B cell (primary cell): Measurements from ENCODE around the gene FMNL3. TPM values are rescaled to one million over a fixed set of nuclear protein-coding genes. Genes with fewer than 3 reads are reported as not detected.

Experiments
- ATAC-seq: fragments of 200-7000 bp; cut with Tn5 transposase; one replicate; pipeline ENCODE4 v1.10.0; 2021; ENCODE audit warnings: low read depth, mild to moderate bottlenecking, moderate number of reproducible peaks, moderate library complexity
- CTCF ChIA-PET: fragments of 350-600 bp; sonication (Branson Sonifier 250); formaldehyde crosslinking; loops from one replicate; lab custom pipeline; 2021; ENCODE audit warnings: antibody characterized with exemption, inconsistent platforms; lab: Charles Lee
- POLR2A ChIA-PET: fragments of 350-600 bp; sonication (Branson Sonifier 250); formaldehyde crosslinking; loops from one replicate; lab custom pipeline; 2021; ENCODE audit warnings: antibody characterized with exemption; lab: Charles Lee
- DNase-seq: peaks from one replicate; pipeline ENCODE4 v3.0.0; 2013
- H2AFZ ChIP-seq: 2 replicates; pipeline ENCODE4 v1.6.1; 2012; ENCODE audit warnings: mild to moderate bottlenecking, low read depth, low read length; ENCODE audit not compliant: insufficient read depth, poor library complexity, severe bottlenecking
- H3K27ac ChIP-seq, 2 donors: 1 replicate in 1 of 2; 2 replicates in 1 of 2; pipeline ENCODE4 v1.5.1; 2012 to 2013; ENCODE audit warnings: low read length in 2 of 2, mild to moderate bottlenecking in 2 of 2, moderate library complexity in 1 of 2
- H3K27me3 ChIP-seq, 4 experiments: fragments of 200-600 bp in 1 of 4; sonication (generic) in 1 of 4; replicated peaks in 1 of 4; 1 replicate in 2 of 4; 2 replicates in 2 of 4; pipeline versions ENCODE4 v1.6.1 to v1.7.0; 2013 to 2016; ENCODE audit warnings: low read length in 3 of 4, mild to moderate bottlenecking in 2 of 4, mixed read lengths in 1 of 4, moderate library complexity in 1 of 4; ENCODE audit not compliant: insufficient read depth in 4 of 4, control insufficient read depth in 3 of 4; ENCODE audit errors: control extremely low read depth in 1 of 4
- H3K36me3 ChIP-seq, 2 experiments: replicated peaks in 1 of 2; 1 replicate in 1 of 2; 2 replicates in 1 of 2; pipeline versions ENCODE4 v1.6.1 to v1.7.1; 2013; ENCODE audit warnings: low read length in 1 of 2; ENCODE audit not compliant: insufficient read depth in 2 of 2, control insufficient read depth in 1 of 2; ENCODE audit errors: control extremely low read depth in 1 of 2, extremely low read depth in 1 of 2
- H3K4me1 ChIP-seq, 2 donors: fragments of 200-600 bp in 1 of 2; sonication (generic) in 1 of 2; 1 replicate in 1 of 2; 2 replicates in 1 of 2; pipeline versions ENCODE4 v1.5.1 to v1.6.1; 2013 to 2017; ENCODE audit warnings: low read length in 2 of 2; ENCODE audit not compliant: control insufficient read depth in 2 of 2, insufficient read depth in 2 of 2
- H3K4me2 ChIP-seq: replicated peaks from 2 replicates; pipeline ENCODE3; 2012; ENCODE audit warnings: mild to moderate bottlenecking, low read depth, low read length; ENCODE audit not compliant: poor library complexity, severe bottlenecking
- H3K4me3 ChIP-seq, 5 experiments: fragments of 200-600 bp in 1 of 5; sonication (generic) in 1 of 5; 1 replicate in 3 of 5; 2 replicates in 2 of 5; pipeline versions ENCODE4 v1.5.1 to v1.7.0; 2011 to 2016; ENCODE audit warnings: low read length in 4 of 5, mild to moderate bottlenecking in 4 of 5, low read depth in 2 of 5, control low read depth in 1 of 5, moderate library complexity in 1 of 5; ENCODE audit not compliant: insufficient read depth in 1 of 5; ENCODE audit errors: control extremely low read depth in 1 of 5, extremely low read depth in 1 of 5
- H3K79me2 ChIP-seq: fragments of 200-600 bp; sonication (generic); one replicate; pipeline ENCODE4 v1.6.0; 2016; ENCODE audit warnings: low read length; ENCODE audit not compliant: control insufficient read depth, insufficient read depth
- H3K9ac ChIP-seq: fragments of 200-600 bp; sonication (generic); 2 replicates; pipeline ENCODE4 v1.6.1; 2017; ENCODE audit warnings: mild to moderate bottlenecking, low read length, moderate library complexity
- H3K9me3 ChIP-seq, 3 donors: one replicate each; pipeline versions ENCODE4 v1.6.1 to v1.7.1; 2013; ENCODE audit warnings: low read length in 2 of 3; ENCODE audit not compliant: control insufficient read depth in 2 of 3, insufficient read depth in 1 of 3; ENCODE audit errors: control extremely low read depth in 1 of 3
- H4K20me1 ChIP-seq: 2 replicates; pipeline ENCODE4 v1.6.0; 2012; ENCODE audit warnings: mild to moderate bottlenecking, low read length; ENCODE audit not compliant: insufficient read depth, control insufficient read depth, poor library complexity, severe bottlenecking
- H3K27ac Mint-ChIP-seq: one replicate; pipeline ENCODE4 v1.8.0; 2021; ENCODE audit warnings: mixed read lengths
- H3K27me3 Mint-ChIP-seq: one replicate; pipeline ENCODE4 v1.8.0; 2021; ENCODE audit warnings: mixed read lengths
- H3K4me1 Mint-ChIP-seq: one replicate; pipeline ENCODE4 v1.8.0; 2021; ENCODE audit warnings: mixed read lengths
- H3K4me3 Mint-ChIP-seq: one replicate; pipeline ENCODE4 v1.8.0; 2021; ENCODE audit warnings: mixed read lengths
- H3K9me3 Mint-ChIP-seq: one replicate; pipeline ENCODE4 v1.8.0; 2022; ENCODE audit warnings: mixed read lengths; ENCODE audit not compliant: insufficient read depth
- EZH2 ChIP-seq: IDR thresholded peaks from 2 replicates; pipeline ENCODE4 v1.6.1; 2012; ENCODE audit warnings: borderline replicate concordance, low read depth, mild to moderate bottlenecking, moderate library complexity, low read length; ENCODE audit not compliant: insufficient read depth, poor library complexity, severe bottlenecking
- WGBS: methylation state at CpG from one replicate; pipeline ENCODE4 v1.1.5; 2013; ENCODE audit warnings: missing lambda C conversion rate; ENCODE audit not compliant: insufficient coverage; 5-methylcytosine and 5-hydroxymethylcytosine counted together
- intact Hi-C: fragments of 100-400 bp; cut with micrococcal nuclease; formaldehyde crosslinking; loops from one replicate; pipeline ENCODE4 v1.10.0; 2022
- polyA plus RNA-seq: library from polyadenylated mRNA; depleted of rRNA; stranded (reverse); fragments of >200 nt; gene quantifications from 2 replicates; pipeline ENCODE4 v1.2.3, GENCODE V29; 2012
- total RNA-seq, 2 donors: library from RNA; stranded (reverse); fragments of 120-200 nt in 1 of 2; gene quantifications; 1 replicate in 1 of 2; 2 replicates in 1 of 2; pipeline versions ENCODE4 v1.2.3 to v1.2.4, GENCODE V29; 2013 to 2022
- TF ChIP-seq, protein P1 (sequence below): fragments of 200-600 bp; IDR thresholded peaks from one replicate; pipeline ENCODE4 v1.8.0; 2022; ENCODE audit warnings: antibody characterized with exemption, mild to moderate bottlenecking

Gene FMNL3
- total and polyA plus RNA-seq, 2 donors (not counting 1 experiment from before 2014, with no cell fraction given) = 19.3 to 69.9 TPM

DNA sequence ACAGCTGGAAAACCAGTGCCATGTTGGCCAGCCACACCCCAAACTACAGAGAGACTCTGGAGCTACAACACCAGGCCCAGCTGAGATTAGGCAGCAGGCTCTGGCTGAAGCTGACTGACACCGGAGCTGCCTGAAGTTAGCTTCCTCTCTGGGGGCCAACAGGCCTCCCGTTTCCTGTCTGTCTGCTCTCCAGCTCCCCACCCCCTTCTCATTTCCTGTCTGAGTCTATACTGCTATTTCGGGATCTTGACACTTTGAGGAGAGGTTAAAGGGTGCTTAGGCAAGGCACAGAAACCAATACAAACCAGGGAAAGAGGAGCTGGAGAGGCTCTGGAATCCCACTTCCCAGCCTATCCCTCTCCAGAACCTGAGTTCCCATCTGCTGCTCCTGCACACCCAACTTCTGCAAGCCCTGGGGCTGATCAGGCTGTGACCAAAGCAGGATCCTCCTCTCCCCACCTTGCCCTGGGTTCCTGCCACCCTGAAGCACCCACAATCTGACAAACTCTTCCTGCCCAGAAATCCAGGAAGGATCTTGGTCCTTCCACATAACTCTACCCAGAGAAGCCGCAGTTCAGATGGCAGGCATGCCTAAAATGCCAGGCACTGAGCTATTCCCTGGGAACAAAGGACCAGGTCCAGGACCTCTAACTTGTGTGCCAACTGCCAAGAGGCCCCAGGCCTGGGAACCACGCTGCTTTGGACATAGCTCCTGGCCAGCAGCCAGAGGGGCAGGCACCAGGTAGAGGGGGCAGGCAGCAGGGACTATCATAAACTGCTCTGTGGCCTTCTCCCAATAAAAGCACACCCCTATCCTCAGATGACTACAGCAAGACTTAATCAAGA, 44.0 kb downstream of the FMNL3 start:
- ChIA-PET CTCF (interaction anchor here (0.7 to 12.1 kb wide), 13 partner anchors 8 to 176 kb away, joined by 3 to 164 read pairs (median 7); partner anchors contain the start of genes FMNL3 and TMBIM6), POLR2A (interaction anchor here (0.5 to 4.0 kb wide), 12 partner anchors 8 to 706 kb away, joined by 3 to 11 read pairs (median 6); partner anchors contain the start of genes ARF3, FMNL3, PRPF40B and TMBIM6)
- ATAC-seq (peak; percentile 89), DNase-seq (peak; percentile 84)
- Histone ChIP-seq H3K4me2 (peak overlapping the region; percentile 86), H3K36me3 (peaks cover 0 to 24% of the 10 kb centered on the region in 2 experiments), H3K79me2 (peaks cover 100% of the 10 kb centered on the region), H3K9me3 (no peaks in the 10 kb centered on the region), H3K9ac (peak overlapping the region; percentile 56), H2AFZ (no peak overlapping the region), H3K27ac (peak overlapping the region; percentile 78 to 95), H3K27me3 (no peaks in the 10 kb centered on the region), H3K4me1 (peaks cover 77 to 86% of the 10 kb centered on the region in 2 donors), H3K4me3 (peak overlapping the region; percentile 0 to 65 (median 36)), H4K20me1 (no peaks in the 10 kb centered on the region)
- 5% methylated on average over 3 of the region's 5 CpGs for WGBS
- intact Hi-C loops = loop anchor here (1.0 kb wide), 3 partner anchors 8 to 44 kb away; partner anchors contain the start of gene FMNL3
- peak overlapping the region; percentile 97 for H3K27ac Mint-ChIP-seq
- no peaks in the 10 kb centered on the region for H3K9me3 Mint-ChIP-seq
- H3K27me3 Mint-ChIP-seq = no peaks in the 10 kb centered on the region
- H3K4me3 Mint-ChIP-seq = peak overlapping the region; percentile 85
- H3K4me1 Mint-ChIP-seq = peaks cover 82% of the 10 kb centered on the region
- TF ChIP-seq EZH2 = no peak
- TF ChIP-seq, protein P1, sequence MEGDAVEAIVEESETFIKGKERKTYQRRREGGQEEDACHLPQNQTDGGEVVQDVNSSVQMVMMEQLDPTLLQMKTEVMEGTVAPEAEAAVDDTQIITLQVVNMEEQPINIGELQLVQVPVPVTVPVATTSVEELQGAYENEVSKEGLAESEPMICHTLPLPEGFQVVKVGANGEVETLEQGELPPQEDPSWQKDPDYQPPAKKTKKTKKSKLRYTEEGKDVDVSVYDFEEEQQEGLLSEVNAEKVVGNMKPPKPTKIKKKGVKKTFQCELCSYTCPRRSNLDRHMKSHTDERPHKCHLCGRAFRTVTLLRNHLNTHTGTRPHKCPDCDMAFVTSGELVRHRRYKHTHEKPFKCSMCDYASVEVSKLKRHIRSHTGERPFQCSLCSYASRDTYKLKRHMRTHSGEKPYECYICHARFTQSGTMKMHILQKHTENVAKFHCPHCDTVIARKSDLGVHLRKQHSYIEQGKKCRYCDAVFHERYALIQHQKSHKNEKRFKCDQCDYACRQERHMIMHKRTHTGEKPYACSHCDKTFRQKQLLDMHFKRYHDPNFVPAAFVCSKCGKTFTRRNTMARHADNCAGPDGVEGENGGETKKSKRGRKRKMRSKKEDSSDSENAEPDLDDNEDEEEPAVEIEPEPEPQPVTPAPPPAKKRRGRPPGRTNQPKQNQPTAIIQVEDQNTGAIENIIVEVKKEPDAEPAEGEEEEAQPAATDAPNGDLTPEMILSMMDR = no peak
